ENCODE measurements around the gene COL3A1. TPM values are rescaled to one million over a fixed set of nuclear protein-coding genes. Genes with fewer than 3 reads are reported as not detected.

COL3A1 gene
- total and polyA plus RNA-seq, 2 of the 8 experiments (the other 6 are each of a cell fraction or from before 2014, with no cell fraction given), result 0.07 to 0.11 TPM

DNA sequence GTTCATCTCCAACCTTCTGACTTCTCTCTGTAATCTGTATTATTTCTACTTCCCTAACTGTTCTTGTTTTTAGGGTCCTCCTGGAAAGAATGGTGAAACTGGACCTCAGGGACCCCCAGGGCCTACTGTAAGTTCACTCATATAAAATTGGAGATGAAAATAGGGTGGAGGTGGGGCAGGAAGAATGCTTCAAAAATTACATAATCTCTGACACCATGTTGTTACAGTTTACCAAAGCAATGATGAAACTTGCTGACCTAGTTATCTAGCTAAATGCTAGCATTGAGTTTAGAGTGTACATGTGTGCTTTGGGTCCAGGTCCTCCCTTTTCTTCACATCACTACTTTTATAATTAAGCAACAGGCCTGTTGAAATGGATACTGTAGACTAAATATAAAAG lies 23.1 kb downstream of the COL3A1 start:
- Histone ChIP-seq H2BK12ac (ENCODE audit: low read depth, low read length) (no peak overlapping the region), H4K91ac (replicated peaks; ENCODE audit: insufficient read length, low read length) (no peak overlapping the region), H3K27me3 (replicated peaks in 1 of 4; ENCODE audit: control insufficient read depth in 3 of 4, extremely low read depth in 1 of 4, insufficient read depth in 3 of 4, low read length in 3 of 4) (no peaks in the 10 kb centered on the region), H3K9me3 (ENCODE audit: insufficient read depth in 2 of 2, low read depth in 1 of 2, low read length in 1 of 2) (no peaks in the 10 kb centered on the region), H2BK15ac (ENCODE audit: low read length) (no peak overlapping the region), H3K9ac (replicated peaks in 1 of 4; ENCODE audit: extremely low read depth in 1 of 4, low read depth in 3 of 4, low read length in 3 of 4) (no peak overlapping the region), H3K56ac (replicated peaks; ENCODE audit: insufficient read length, low read depth, low read length) (no peak overlapping the region), H3K79me1 (ENCODE audit: low read depth, low read length) (no peaks in the 10 kb centered on the region), H3K18ac (ENCODE audit: extremely low read depth, low read length) (no peak overlapping the region), H4K8ac (ENCODE audit: extremely low read depth, insufficient read depth, low read length) (no peak overlapping the region), H2AFZ (ENCODE audit: low read length) (no peak overlapping the region), H2AK5ac (ENCODE audit: low read depth, low read length) (no peak overlapping the region), H4K5ac (ENCODE audit: insufficient read length, low read depth, low read length) (no peak overlapping the region), H3K4ac (replicated peaks; ENCODE audit: insufficient read length, low read depth, low read length) (no peak overlapping the region), H3K36me3 (ENCODE audit: control insufficient read depth in 2 of 4, insufficient read depth in 4 of 4, low read length in 3 of 4) (no peaks in the 10 kb centered on the region), H3K79me2 (ENCODE audit: control insufficient read depth in 1 of 2, insufficient read depth in 2 of 2, low read length in 2 of 2) (no peaks in the 10 kb centered on the region), H2BK120ac (replicated peaks; ENCODE audit: low read depth, low read length) (no peak overlapping the region), H3K4me1 (replicated peaks in 1 of 4; ENCODE audit: control insufficient read depth in 3 of 4, insufficient read depth in 4 of 4, low read length in 3 of 4) (no peaks in the 10 kb centered on the region), H2BK20ac (ENCODE audit: low read length) (no peak overlapping the region), H3K4me3 (ENCODE audit: extremely low read depth in 1 of 4, insufficient read depth in 2 of 4, low read depth in 3 of 4, low read length in 4 of 4) (no peak overlapping the region), H3K23ac (ENCODE audit: insufficient read length) (no peak overlapping the region), H2BK5ac (ENCODE audit: low read depth, low read length) (no peak overlapping the region), H3K4me2 (ENCODE audit: insufficient read depth in 1 of 2, low read depth in 2 of 2, low read length in 2 of 2) (no peak overlapping the region), H3K27ac (ENCODE audit: low read depth, low read length) (no peak overlapping the region), H3K23me2 (ENCODE audit: low read depth, low read length) (no peaks in the 10 kb centered on the region), H3K14ac (ENCODE audit: insufficient read length) (no peak overlapping the region), H4K20me1 (replicated peaks in 1 of 2; ENCODE audit: control insufficient read depth in 1 of 2, insufficient read depth in 2 of 2, low read length in 2 of 2) (no peaks in the 10 kb centered on the region)
- POLR2A ChIA-PET (ENCODE audit: partially characterized antibody), result no interaction called here
- CTCF ChIA-PET (ENCODE audit: partially characterized antibody), result interaction anchor here (0.9 kb wide), 1 partner anchor 13 kb away, joined by 3 read pairs; no protein-coding TSS in a partner anchor
- FAIRE-seq (no peak), DNase-seq (ENCODE audit: low read depth in 1 of 2, low spot score in 2 of 2) (no peak)
- TF ChIP-seq KDM1A (IDR thresholded peaks at IDR 0.05; ENCODE audit: borderline replicate concordance, low read length), result no peak
- TF ChIP-seq KDM4A (IDR thresholded peaks at IDR 0.05; ENCODE audit: low read depth, low read length, severe bottlenecking), result no peak
- TF ChIP-seq CREB1 (IDR thresholded peaks at IDR 0.05), result no peak
- no peak for TF ChIP-seq EGR1 (IDR thresholded peaks at IDR 0.05; ENCODE audit: borderline replicate concordance, low read depth, low read length)
- no peak for TF ChIP-seq CHD2 (IDR thresholded peaks at IDR 0.05; ENCODE audit: low read length)
- no peak for TF ChIP-seq SRF (IDR thresholded peaks at IDR 0.05; ENCODE audit: low read depth, low read length)
- no peak for TF ChIP-seq CBX5 (IDR thresholded peaks at IDR 0.05; ENCODE audit: low read depth, low read length)
- TF ChIP-seq RBBP5 (IDR thresholded peaks at IDR 0.05; ENCODE audit: borderline replicate concordance, low read depth, low read length), result no peak
- TF ChIP-seq, protein P1, sequence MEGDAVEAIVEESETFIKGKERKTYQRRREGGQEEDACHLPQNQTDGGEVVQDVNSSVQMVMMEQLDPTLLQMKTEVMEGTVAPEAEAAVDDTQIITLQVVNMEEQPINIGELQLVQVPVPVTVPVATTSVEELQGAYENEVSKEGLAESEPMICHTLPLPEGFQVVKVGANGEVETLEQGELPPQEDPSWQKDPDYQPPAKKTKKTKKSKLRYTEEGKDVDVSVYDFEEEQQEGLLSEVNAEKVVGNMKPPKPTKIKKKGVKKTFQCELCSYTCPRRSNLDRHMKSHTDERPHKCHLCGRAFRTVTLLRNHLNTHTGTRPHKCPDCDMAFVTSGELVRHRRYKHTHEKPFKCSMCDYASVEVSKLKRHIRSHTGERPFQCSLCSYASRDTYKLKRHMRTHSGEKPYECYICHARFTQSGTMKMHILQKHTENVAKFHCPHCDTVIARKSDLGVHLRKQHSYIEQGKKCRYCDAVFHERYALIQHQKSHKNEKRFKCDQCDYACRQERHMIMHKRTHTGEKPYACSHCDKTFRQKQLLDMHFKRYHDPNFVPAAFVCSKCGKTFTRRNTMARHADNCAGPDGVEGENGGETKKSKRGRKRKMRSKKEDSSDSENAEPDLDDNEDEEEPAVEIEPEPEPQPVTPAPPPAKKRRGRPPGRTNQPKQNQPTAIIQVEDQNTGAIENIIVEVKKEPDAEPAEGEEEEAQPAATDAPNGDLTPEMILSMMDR (IDR thresholded peaks at IDR 0.05; ENCODE audit: control extremely low read depth in 1 of 3, insufficient read depth in 1 of 3, low read depth in 1 of 3, low read length in 3 of 3), result no peak
- no peak for TF ChIP-seq NANOG (IDR thresholded peaks at IDR 0.05; ENCODE audit: insufficient read depth, low read depth, low read length, poor library complexity, severe bottlenecking)
- TF ChIP-seq SIRT6 (IDR thresholded peaks at IDR 0.05; ENCODE audit: low read length), result no peak
- no peak for TF ChIP-seq TCF12 (IDR thresholded peaks at IDR 0.05; ENCODE audit: low read depth, low read length)
- TF ChIP-seq CBX8 (IDR thresholded peaks at IDR 0.05; ENCODE audit: borderline replicate concordance, low read depth, low read length), result no peak
- no peak for TF ChIP-seq RFX5 (IDR thresholded peaks at IDR 0.05; ENCODE audit: borderline replicate concordance, low read depth, low read length)

Measured in H1 (cell line).